GM12864 (cell line): ENCODE results near the gene PDP2.

Experiments used
- DNase-seq: peaks from one replicate; pipeline ENCODE4 v3.0.0-alpha.2; 2011; ENCODE audit warnings: low read depth
- H3K4me3 ChIP-seq: 2 replicates; pipeline ENCODE4 v1.5.1; 2011; ENCODE audit warnings: mild to moderate bottlenecking, low read depth, low read length, control low read depth
- CTCF ChIP-seq: IDR thresholded peaks from 2 replicates; pipeline ENCODE4 v1.5.1; 2011; ENCODE audit warnings: low read depth, mild to moderate bottlenecking, moderate library complexity, low read length, control low read depth, inconsistent platforms; ENCODE audit errors: missing control alignments

PDP2 gene

GRCh38 chr16:66842765-66843164, 37.5 kb upstream of the PDP2 start:
- no peak overlapping the region for H3K4me3 ChIP-seq
- no peak for DNase-seq
- TF ChIP-seq CTCF = no peak

GRCh38 chr16:66843191-66843590, 37.1 kb upstream of the PDP2 start:
- no peak for DNase-seq
- TF ChIP-seq CTCF = no peak
- H3K4me3 ChIP-seq = no peak overlapping the region

GRCh38 chr16:66844009-66844341, 36.3 kb upstream of the PDP2 start:
- no peak for TF ChIP-seq CTCF
- no peak for DNase-seq
- no peak overlapping the region for H3K4me3 ChIP-seq

- H3K4me3 ChIP-seq = no peak within 1 kb of the TSS
- DNase-seq = no peak
- no peak for TF ChIP-seq CTCF
Measured at GRCh38 chr16:66844342-66845079, 35.8 kb upstream of the PDP2 start, which contains the start of gene CA7. TSS of gene CA7 (plus strand) at chr16:66844414. CDS start at chr16:66844488, 74 bp downstream.

- no peak overlapping the region for H3K4me3 ChIP-seq
- TF ChIP-seq CTCF = no peak
Measured at GRCh38 chr16:66845080-66845410, 35.3 kb upstream of the PDP2 start.

GRCh38 chr16:66845791-66846221, 34.5 kb upstream of the PDP2 start:
- no peak overlapping the region for H3K4me3 ChIP-seq
- no peak for DNase-seq
- TF ChIP-seq CTCF = no peak

More at GRCh38 chr16:66845080-66845410, 35.3 kb upstream of the PDP2 start:
- no peak for DNase-seq

GRCh38 chr16:66846266-66846665, 34.0 kb upstream of the PDP2 start:
- DNase-seq = no peak
- TF ChIP-seq CTCF = no peak
- no peak overlapping the region for H3K4me3 ChIP-seq
